SK-N-SH (cell line): Measurements from ENCODE around the gene UGCG. TPM values are rescaled to one million over a fixed set of nuclear protein-coding genes. Genes with fewer than 3 reads are reported as not detected.

Experiments used
- CTCF ChIA-PET: fragments of 300-600, 350-600 bp; formaldehyde crosslinking; extraction: SDS; loops from one replicate; lab custom pipeline; 2021; lab: Yijun Ruan, JAX
- POLR2A ChIA-PET: fragments of 350-600 bp; sonication (Branson Sonifier 250); formaldehyde crosslinking; extraction: SDS; loops from one replicate; lab custom pipeline; 2020; ENCODE audit warnings: antibody characterized with exemption, inconsistent platforms; lab: Yijun Ruan, JAX
- DNase-seq: peaks from one replicate; pipeline ENCODE4 v3.0.0; 2012
- H2AFZ ChIP-seq: fragments of 200-600 bp; sonication (generic); 2 replicates; pipeline ENCODE4 v1.8.1; 2016; ENCODE audit warnings: antibody characterized with exemption, mild to moderate bottlenecking, low read depth
- H3F3A ChIP-seq: fragments of 200-600 bp; sonication (generic); replicated peaks from 2 replicates; pipeline ENCODE3; 2016; ENCODE audit warnings: antibody characterized with exemption, mild to moderate bottlenecking; ENCODE audit not compliant: insufficient read depth
- H3K27ac ChIP-seq, 2 experiments: fragments of 200-500 bp in 1 of 2; fragments of 200-600 bp in 1 of 2; sonication (Bioruptor generic) in 1 of 2; sonication (generic), shearing (Covaris generic) in 1 of 2; 2 replicates each; pipeline versions ENCODE4 v1.5.1 to v1.6.1; 2014 to 2016; ENCODE audit warnings: low read depth in 2 of 2, inconsistent platforms in 1 of 2, low read length in 1 of 2, mild to moderate bottlenecking in 1 of 2, mixed read lengths in 1 of 2
- H3K27me3 ChIP-seq: fragments of 200-600 bp; sonication (generic), shearing (Covaris generic); 2 replicates; pipeline ENCODE4 v1.6.1; 2016; ENCODE audit warnings: mixed run types; ENCODE audit not compliant: insufficient read depth
- H3K36me3 ChIP-seq, 2 experiments: fragments of 200-500 bp in 1 of 2; fragments of 200-600 bp in 1 of 2; sonication (Bioruptor generic) in 1 of 2; sonication (generic) in 1 of 2; replicated peaks in 1 of 2; 2 replicates each; pipeline versions ENCODE3 to v1.5.1; 2014 to 2016; ENCODE audit warnings: low read length in 1 of 2, mild to moderate bottlenecking in 1 of 2; ENCODE audit not compliant: insufficient read depth in 2 of 2, control insufficient read depth in 1 of 2
- H3K4me1 ChIP-seq, 2 experiments: fragments of 200-500 bp in 1 of 2; fragments of 200-600 bp in 1 of 2; sonication (Bioruptor generic) in 1 of 2; sonication (generic), shearing (Covaris generic) in 1 of 2; 2 replicates each; pipeline versions ENCODE4 v1.5.1 to v1.6.1; 2014 to 2016; ENCODE audit warnings: low read depth in 1 of 2, low read length in 1 of 2, mixed run types in 1 of 2; ENCODE audit not compliant: insufficient read depth in 2 of 2, control insufficient read depth in 1 of 2
- H3K4me2 ChIP-seq: fragments of 200-600 bp; sonication (generic), shearing (Covaris generic); 2 replicates; pipeline ENCODE4 v1.6.1; 2017; ENCODE audit warnings: mixed run types
- H3K4me3 ChIP-seq, 2 experiments: fragments of 200-500 bp in 1 of 2; fragments of 200-600 bp in 1 of 2; sonication (Bioruptor generic) in 1 of 2; sonication (generic), shearing (Covaris generic) in 1 of 2; 2 replicates each; pipeline versions ENCODE4 v1.5.1 to v1.8.1; 2014 to 2016; ENCODE audit warnings: low read depth in 2 of 2, inconsistent platforms in 1 of 2, low read length in 1 of 2, mild to moderate bottlenecking in 1 of 2, mixed read lengths in 1 of 2, moderate library complexity in 1 of 2
- H3K79me2 ChIP-seq: fragments of 200-600 bp; sonication (generic); 2 replicates; pipeline ENCODE4 v1.8.1; 2017; ENCODE audit warnings: mild to moderate bottlenecking; ENCODE audit not compliant: insufficient read depth
- H3K9ac ChIP-seq: fragments of 200-600 bp; sonication (generic); 2 replicates; pipeline ENCODE4 v1.6.1; 2017; ENCODE audit warnings: mixed run types
- H3K9me2 ChIP-seq: fragments of 200-600 bp; sonication (generic); 2 replicates; pipeline ENCODE4 v1.6.1; 2017; ENCODE audit warnings: mixed run types
- H3K9me3 ChIP-seq: fragments of 200-600 bp; sonication (generic); 2 replicates; pipeline ENCODE4 v1.6.1; 2017; ENCODE audit warnings: mixed run types, mild to moderate bottlenecking, moderate library complexity
- H4K20me1 ChIP-seq: fragments of 200-600 bp; sonication (generic); 2 replicates; pipeline ENCODE4 v1.6.1; 2017; ENCODE audit warnings: mild to moderate bottlenecking, mixed run types; ENCODE audit not compliant: insufficient read depth
- CHD2 ChIP-seq: fragments of 150-350 bp; IDR thresholded peaks from 2 replicates; pipeline ENCODE4 v1.6.1; 2018; ENCODE audit warnings: low read length; ENCODE audit not compliant: partially characterized antibody
- ELF1 ChIP-seq: IDR thresholded peaks from 2 replicates; pipeline ENCODE4 v1.4.0; 2012
- EP300 ChIP-seq, 2 experiments: IDR thresholded peaks; 2 replicates each; pipeline versions ENCODE4 v1.4.0 to v1.6.1; 2012; ENCODE audit warnings: borderline replicate concordance in 1 of 2, low read depth in 1 of 2, low read length in 1 of 2
- FOSL2 ChIP-seq: IDR thresholded peaks from 2 replicates; pipeline ENCODE4 v1.4.0; 2012; ENCODE audit warnings: low read depth, mild to moderate bottlenecking, moderate library complexity, borderline replicate concordance
- FOXM1 ChIP-seq: IDR thresholded peaks from 2 replicates; pipeline ENCODE4 v1.4.0; 2012; ENCODE audit warnings: low read depth, mild to moderate bottlenecking
- GABPA ChIP-seq: IDR thresholded peaks from 2 replicates; pipeline ENCODE4 v1.4.0; 2012; ENCODE audit warnings: low read depth, mild to moderate bottlenecking
- GATA2 ChIP-seq: sonication (generic); formaldehyde crosslinking; IDR thresholded peaks from 2 replicates; pipeline ENCODE4 v1.5.0; 2020; ENCODE audit warnings: mild to moderate bottlenecking, missing genetic modification reagents
- MXI1 ChIP-seq: IDR thresholded peaks from 2 replicates; pipeline ENCODE4 v1.6.1; 2012; ENCODE audit warnings: mild to moderate bottlenecking, low read depth, low read length, improper control_type of control experiment
- NFIC ChIP-seq: IDR thresholded peaks from 2 replicates; pipeline ENCODE4 v1.4.0; 2012; ENCODE audit warnings: borderline replicate concordance
- POLR2AphosphoS5 ChIP-seq: IDR thresholded peaks from 2 replicates; pipeline ENCODE4 v1.6.1; 2012; ENCODE audit warnings: low read depth, low read length
- RCOR1 ChIP-seq: fragments of 150-350 bp; IDR thresholded peaks from 2 replicates; pipeline ENCODE4 v1.6.1; 2017; ENCODE audit warnings: antibody characterized with exemption, low read length
- RFX5 ChIP-seq: IDR thresholded peaks from 2 replicates; pipeline ENCODE4 v1.6.1; 2012; ENCODE audit warnings: mild to moderate bottlenecking, improper control_type of control experiment, low read length
- SIN3A ChIP-seq: IDR thresholded peaks from 2 replicates; pipeline ENCODE4 v1.6.1; 2012; ENCODE audit warnings: low read depth, mild to moderate bottlenecking, low read length, moderate library complexity, borderline replicate concordance
- TAF1 ChIP-seq: IDR thresholded peaks from 2 replicates; pipeline ENCODE4 v1.6.1; 2012; ENCODE audit warnings: low read depth, mild to moderate bottlenecking, low read length, moderate library complexity, borderline replicate concordance
- TCF12 ChIP-seq: IDR thresholded peaks from 2 replicates; pipeline ENCODE4 v1.4.0; 2012
- YY1 ChIP-seq: IDR thresholded peaks from 2 replicates; pipeline ENCODE4 v1.4.0; 2012; ENCODE audit warnings: low read depth, mild to moderate bottlenecking
- WGBS: methylation state at CpG from one replicate; pipeline ENCODE4 v1.1.6; 2017; ENCODE audit warnings: low lambda C conversion rate; 5-methylcytosine and 5-hydroxymethylcytosine counted together
- polyA plus RNA-seq, 3 experiments: library from polyadenylated mRNA; depleted of rRNA; stranded (reverse); fragments of >200 nt; gene quantifications; 2 replicates each; pipeline ENCODE4 v1.2.3, GENCODE V29; 2012
- TF ChIP-seq, protein P1 (sequence below): fragments of 200-600 bp; sonication (generic); IDR thresholded peaks from 2 replicates; pipeline ENCODE4 v1.6.1; 2017; ENCODE audit warnings: antibody characterized with exemption, mild to moderate bottlenecking, moderate library complexity
- TF ChIP-seq, protein P2 (sequence below): IDR thresholded peaks from 2 replicates; pipeline ENCODE4; 2012
- TF ChIP-seq, protein P3 (sequence below): fragments of 150-350 bp; IDR thresholded peaks from 2 replicates; pipeline ENCODE4 v1.6.1; 2016; ENCODE audit warnings: mild to moderate bottlenecking, low read depth, low read length
- TF ChIP-seq, protein P4 (sequence below): fragments of 150-350 bp; IDR thresholded peaks from 2 replicates; pipeline ENCODE4 v1.6.1; 2017; ENCODE audit warnings: antibody characterized with exemption, low read length, low read depth, borderline replicate concordance
- TF ChIP-seq, protein P5 (sequence below): IDR thresholded peaks from 2 replicates; pipeline ENCODE4 v1.6.1; 2012; ENCODE audit warnings: mild to moderate bottlenecking, low read depth, low read length, moderate library complexity

Gene UGCG
- polyA plus RNA-seq, 1 of the 3 experiments (the other 2 are of a cell fraction): 20.0 TPM

DNA sequence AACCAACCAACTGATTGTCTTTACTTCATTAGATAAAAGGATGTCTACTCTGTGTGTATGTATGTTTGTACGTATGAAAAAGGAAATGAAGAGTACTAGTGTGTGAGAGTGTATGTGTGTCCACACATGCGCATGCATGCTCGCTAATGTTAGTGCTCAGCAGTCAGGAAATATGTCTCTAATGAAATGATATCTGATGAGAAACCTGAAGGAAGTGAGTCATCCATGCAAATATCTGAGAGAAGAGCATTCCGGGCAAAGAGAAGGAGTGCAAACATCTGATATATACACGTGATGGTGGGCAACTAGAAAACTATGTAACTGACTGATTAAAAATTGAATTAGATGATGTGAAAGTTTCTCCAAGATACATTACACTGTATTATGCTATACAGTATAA, 29.6 kb upstream of the UGCG start (continued):
- 0 out of 2 replicates have a peak, but pooled peaks have one; percentile 34 for TF ChIP-seq POLR2AphosphoS5
- TF ChIP-seq, protein P1, sequence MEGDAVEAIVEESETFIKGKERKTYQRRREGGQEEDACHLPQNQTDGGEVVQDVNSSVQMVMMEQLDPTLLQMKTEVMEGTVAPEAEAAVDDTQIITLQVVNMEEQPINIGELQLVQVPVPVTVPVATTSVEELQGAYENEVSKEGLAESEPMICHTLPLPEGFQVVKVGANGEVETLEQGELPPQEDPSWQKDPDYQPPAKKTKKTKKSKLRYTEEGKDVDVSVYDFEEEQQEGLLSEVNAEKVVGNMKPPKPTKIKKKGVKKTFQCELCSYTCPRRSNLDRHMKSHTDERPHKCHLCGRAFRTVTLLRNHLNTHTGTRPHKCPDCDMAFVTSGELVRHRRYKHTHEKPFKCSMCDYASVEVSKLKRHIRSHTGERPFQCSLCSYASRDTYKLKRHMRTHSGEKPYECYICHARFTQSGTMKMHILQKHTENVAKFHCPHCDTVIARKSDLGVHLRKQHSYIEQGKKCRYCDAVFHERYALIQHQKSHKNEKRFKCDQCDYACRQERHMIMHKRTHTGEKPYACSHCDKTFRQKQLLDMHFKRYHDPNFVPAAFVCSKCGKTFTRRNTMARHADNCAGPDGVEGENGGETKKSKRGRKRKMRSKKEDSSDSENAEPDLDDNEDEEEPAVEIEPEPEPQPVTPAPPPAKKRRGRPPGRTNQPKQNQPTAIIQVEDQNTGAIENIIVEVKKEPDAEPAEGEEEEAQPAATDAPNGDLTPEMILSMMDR: no peak
- TF ChIP-seq CHD2: no peak
- no peak for TF ChIP-seq RFX5
- TF ChIP-seq ELF1: no peak
- TF ChIP-seq YY1: no peak
- no peak for TF ChIP-seq SIN3A
- no peak for TF ChIP-seq MXI1
- TF ChIP-seq TAF1: no peak

DNA sequence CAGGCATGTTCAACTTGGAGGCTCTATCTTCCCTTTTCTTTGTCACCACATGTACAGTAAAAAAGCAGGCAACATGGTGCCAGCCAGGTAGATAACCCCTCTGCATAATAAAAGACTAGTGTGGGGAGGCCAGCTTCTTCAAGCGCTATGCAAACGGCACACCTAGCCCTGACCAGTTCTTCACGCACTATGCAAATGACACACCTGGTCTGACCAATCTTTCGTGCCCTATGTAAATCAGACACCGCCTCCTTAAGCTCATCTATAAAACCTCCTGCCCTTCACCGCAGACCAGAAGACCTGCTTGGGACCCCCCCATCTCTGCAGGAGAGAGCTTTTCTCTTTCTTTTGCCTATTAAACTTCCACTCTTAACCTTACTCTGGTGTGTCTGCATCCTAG, 28.1 kb upstream of the UGCG start:
- 96% methylated on average over 6 of the region's 6 CpGs for WGBS
- ChIA-PET CTCF (no interaction called here), POLR2A (no interaction called here)
- Histone ChIP-seq H3K4me2 (no peak overlapping the region), H3K4me3 (no peak overlapping the region), H4K20me1 (no peaks in the 10 kb centered on the region), H3K27ac (no peak overlapping the region), H3K36me3 (no peaks in the 10 kb centered on the region), H3K9ac (no peak overlapping the region), H3K79me2 (no peaks in the 10 kb centered on the region), H3K4me1 (peaks cover 0 to 3% of the 10 kb centered on the region in 2 experiments; a peak in 1 of 4 replicates), H2AFZ (no peak overlapping the region), H3K9me2 (no peaks in the 10 kb centered on the region), H3F3A (peaks cover 6% of the 10 kb centered on the region), H3K9me3 (no peaks in the 10 kb centered on the region), H3K27me3 (no peaks in the 10 kb centered on the region)
- no peak for DNase-seq
- TF ChIP-seq, protein P2, sequence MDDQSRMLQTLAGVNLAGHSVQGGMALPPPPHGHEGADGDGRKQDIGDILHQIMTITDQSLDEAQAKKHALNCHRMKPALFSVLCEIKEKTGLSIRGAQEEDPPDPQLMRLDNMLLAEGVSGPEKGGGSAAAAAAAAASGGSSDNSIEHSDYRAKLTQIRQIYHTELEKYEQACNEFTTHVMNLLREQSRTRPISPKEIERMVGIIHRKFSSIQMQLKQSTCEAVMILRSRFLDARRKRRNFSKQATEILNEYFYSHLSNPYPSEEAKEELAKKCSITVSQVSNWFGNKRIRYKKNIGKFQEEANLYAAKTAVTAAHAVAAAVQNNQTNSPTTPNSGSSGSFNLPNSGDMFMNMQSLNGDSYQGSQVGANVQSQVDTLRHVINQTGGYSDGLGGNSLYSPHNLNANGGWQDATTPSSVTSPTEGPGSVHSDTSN: no peak
- TF ChIP-seq, protein P3, sequence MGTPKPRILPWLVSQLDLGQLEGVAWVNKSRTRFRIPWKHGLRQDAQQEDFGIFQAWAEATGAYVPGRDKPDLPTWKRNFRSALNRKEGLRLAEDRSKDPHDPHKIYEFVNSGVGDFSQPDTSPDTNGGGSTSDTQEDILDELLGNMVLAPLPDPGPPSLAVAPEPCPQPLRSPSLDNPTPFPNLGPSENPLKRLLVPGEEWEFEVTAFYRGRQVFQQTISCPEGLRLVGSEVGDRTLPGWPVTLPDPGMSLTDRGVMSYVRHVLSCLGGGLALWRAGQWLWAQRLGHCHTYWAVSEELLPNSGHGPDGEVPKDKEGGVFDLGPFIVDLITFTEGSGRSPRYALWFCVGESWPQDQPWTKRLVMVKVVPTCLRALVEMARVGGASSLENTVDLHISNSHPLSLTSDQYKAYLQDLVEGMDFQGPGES: no peak
- no peak for TF ChIP-seq MXI1
- TF ChIP-seq EP300 (IDR thresholded peaks at IDR 0.05; ENCODE audit: borderline replicate concordance in 1 of 2, low read depth in 1 of 2, low read length in 1 of 2): no peak
- no peak for TF ChIP-seq YY1
- no peak for TF ChIP-seq GATA2 (CRISPR knock-in tag)
- TF ChIP-seq, protein P4, sequence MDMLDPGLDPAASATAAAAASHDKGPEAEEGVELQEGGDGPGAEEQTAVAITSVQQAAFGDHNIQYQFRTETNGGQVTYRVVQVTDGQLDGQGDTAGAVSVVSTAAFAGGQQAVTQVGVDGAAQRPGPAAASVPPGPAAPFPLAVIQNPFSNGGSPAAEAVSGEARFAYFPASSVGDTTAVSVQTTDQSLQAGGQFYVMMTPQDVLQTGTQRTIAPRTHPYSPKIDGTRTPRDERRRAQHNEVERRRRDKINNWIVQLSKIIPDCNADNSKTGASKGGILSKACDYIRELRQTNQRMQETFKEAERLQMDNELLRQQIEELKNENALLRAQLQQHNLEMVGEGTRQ: no peak
- TF ChIP-seq FOXM1: no peak
- no peak for TF ChIP-seq CHD2
- no peak for TF ChIP-seq FOSL2
- no peak for TF ChIP-seq TCF12
- TF ChIP-seq, protein P5, sequence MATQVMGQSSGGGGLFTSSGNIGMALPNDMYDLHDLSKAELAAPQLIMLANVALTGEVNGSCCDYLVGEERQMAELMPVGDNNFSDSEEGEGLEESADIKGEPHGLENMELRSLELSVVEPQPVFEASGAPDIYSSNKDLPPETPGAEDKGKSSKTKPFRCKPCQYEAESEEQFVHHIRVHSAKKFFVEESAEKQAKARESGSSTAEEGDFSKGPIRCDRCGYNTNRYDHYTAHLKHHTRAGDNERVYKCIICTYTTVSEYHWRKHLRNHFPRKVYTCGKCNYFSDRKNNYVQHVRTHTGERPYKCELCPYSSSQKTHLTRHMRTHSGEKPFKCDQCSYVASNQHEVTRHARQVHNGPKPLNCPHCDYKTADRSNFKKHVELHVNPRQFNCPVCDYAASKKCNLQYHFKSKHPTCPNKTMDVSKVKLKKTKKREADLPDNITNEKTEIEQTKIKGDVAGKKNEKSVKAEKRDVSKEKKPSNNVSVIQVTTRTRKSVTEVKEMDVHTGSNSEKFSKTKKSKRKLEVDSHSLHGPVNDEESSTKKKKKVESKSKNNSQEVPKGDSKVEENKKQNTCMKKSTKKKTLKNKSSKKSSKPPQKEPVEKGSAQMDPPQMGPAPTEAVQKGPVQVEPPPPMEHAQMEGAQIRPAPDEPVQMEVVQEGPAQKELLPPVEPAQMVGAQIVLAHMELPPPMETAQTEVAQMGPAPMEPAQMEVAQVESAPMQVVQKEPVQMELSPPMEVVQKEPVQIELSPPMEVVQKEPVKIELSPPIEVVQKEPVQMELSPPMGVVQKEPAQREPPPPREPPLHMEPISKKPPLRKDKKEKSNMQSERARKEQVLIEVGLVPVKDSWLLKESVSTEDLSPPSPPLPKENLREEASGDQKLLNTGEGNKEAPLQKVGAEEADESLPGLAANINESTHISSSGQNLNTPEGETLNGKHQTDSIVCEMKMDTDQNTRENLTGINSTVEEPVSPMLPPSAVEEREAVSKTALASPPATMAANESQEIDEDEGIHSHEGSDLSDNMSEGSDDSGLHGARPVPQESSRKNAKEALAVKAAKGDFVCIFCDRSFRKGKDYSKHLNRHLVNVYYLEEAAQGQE: no peak
- TF ChIP-seq, protein P1: no peak
- TF ChIP-seq NFIC: no peak
- TF ChIP-seq ELF1: no peak
- TF ChIP-seq GABPA: no peak
- TF ChIP-seq RCOR1: no peak
- no peak for TF ChIP-seq TAF1
- TF ChIP-seq RFX5: no peak
